Osteocyte (in vitro differentiated cells): Measurements from ENCODE around the gene CDRT15. TPM values are rescaled to one million over a fixed set of nuclear protein-coding genes. Genes with fewer than 3 reads are reported as not detected.
"Not testable (repeated sequence)": the region's sequence is repeated elsewhere in the genome, so short reads cannot be mapped to it uniquely, and the experiment has no call there.

ENCODE experiments used
- DNase-seq: peaks from one replicate; pipeline ENCODE4 v3.0.0; 2021; ENCODE audit warnings: mixed read lengths; ENCODE audit not compliant: unreplicated experiment; ENCODE audit errors: extremely low spot score
- H3K27ac Mint-ChIP-seq: one replicate; pipeline ENCODE4 v1.8.0; 2021; ENCODE audit warnings: mild to moderate bottlenecking, mixed read lengths; ENCODE audit not compliant: unreplicated experiment
- H3K27me3 Mint-ChIP-seq: one replicate; pipeline ENCODE4 v1.8.0; 2021; ENCODE audit warnings: mixed read lengths; ENCODE audit not compliant: unreplicated experiment
- H3K36me3 Mint-ChIP-seq: one replicate; pipeline ENCODE4 v1.8.0; 2021; ENCODE audit warnings: mixed read lengths; ENCODE audit not compliant: unreplicated experiment
- H3K4me1 Mint-ChIP-seq: one replicate; pipeline ENCODE4 v1.8.0; 2021; ENCODE audit warnings: mixed read lengths; ENCODE audit not compliant: unreplicated experiment
- H3K4me3 Mint-ChIP-seq: one replicate; pipeline ENCODE4 v1.8.0; 2021; ENCODE audit warnings: mild to moderate bottlenecking, moderate library complexity, mixed read lengths; ENCODE audit not compliant: unreplicated experiment
- H3K9me3 Mint-ChIP-seq: one replicate; pipeline ENCODE4 v1.8.0; 2021; ENCODE audit warnings: mixed read lengths; ENCODE audit not compliant: unreplicated experiment
- CTCF ChIP-seq: fragments of 200-600 bp; sonication (generic); IDR thresholded peaks from 2 replicates; pipeline ENCODE4 v1.5.0; 2021; ENCODE audit warnings: antibody characterized with exemption, mild to moderate bottlenecking, moderate library complexity
- total RNA-seq: library from RNA; stranded (reverse); gene quantifications from 2 replicates; pipeline ENCODE4 v1.2.1, GENCODE V29; 2021

Gene CDRT15
- total RNA-seq, 1 donor from 2014 or later: not detected

- H3K4me3 Mint-ChIP-seq: no peak overlapping the region
- peaks cover 4% of the 10 kb centered on the region for H3K9me3 Mint-ChIP-seq
- no peak for TF ChIP-seq CTCF
- H3K27ac Mint-ChIP-seq: no peak overlapping the region
- peaks cover 19% of the 10 kb centered on the region for H3K27me3 Mint-ChIP-seq
- H3K36me3 Mint-ChIP-seq: peaks cover 2% of the 10 kb centered on the region
- DNase-seq: no peak
- no peaks in the 10 kb centered on the region for H3K4me1 Mint-ChIP-seq
Measured at GRCh38 chr17:14269473-14269872, 32.8 kb upstream of the CDRT15 start.

DNA sequence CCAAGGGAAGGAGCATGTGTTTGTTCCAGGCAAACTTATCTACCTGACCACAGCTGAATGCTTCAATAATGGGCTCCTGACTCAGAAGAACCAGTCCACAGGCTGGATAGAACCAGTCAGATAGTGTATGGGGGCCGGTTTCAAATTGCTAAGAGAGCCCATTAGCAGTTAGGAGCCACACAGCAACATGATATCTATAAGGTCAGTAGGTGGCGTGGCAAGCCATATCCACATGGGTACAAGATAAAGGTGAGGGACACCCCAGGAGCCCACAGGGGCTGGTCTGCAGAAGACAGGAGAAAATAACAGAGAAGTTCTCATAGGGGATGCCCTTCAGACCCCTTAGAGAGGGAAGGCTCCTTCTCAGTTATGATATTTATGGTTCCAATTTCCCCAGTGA is 31.6 kb upstream of the CDRT15 start:
- H3K27ac Mint-ChIP-seq: no peak overlapping the region
- H3K4me1 Mint-ChIP-seq: no peaks in the 10 kb centered on the region
- H3K27me3 Mint-ChIP-seq: peaks cover 25% of the 10 kb centered on the region
- H3K4me3 Mint-ChIP-seq: no peak overlapping the region
- H3K9me3 Mint-ChIP-seq: no peaks in the 10 kb centered on the region
- no peak for TF ChIP-seq CTCF
- DNase-seq: no peak
- no peaks in the 10 kb centered on the region for H3K36me3 Mint-ChIP-seq

DNA sequence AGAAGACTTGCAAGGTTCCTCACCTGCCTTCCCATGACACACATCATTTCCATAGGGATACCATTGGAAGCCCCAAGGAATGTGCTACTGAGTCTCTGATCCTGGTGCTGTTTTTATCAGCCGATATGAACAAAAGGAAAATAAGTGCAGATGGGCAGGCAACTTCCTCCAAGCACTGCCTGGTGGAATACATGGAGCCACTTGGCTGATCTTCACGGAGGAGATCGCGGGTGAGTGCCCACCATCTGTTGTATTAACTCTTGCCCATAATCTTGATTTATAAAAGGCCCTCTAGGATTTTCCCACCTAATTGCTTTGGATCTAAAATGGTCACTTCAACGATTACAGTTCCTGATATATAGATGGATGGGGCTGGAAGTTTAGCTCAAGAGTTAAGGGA is 24.7 kb upstream of the CDRT15 start:
- no peak for TF ChIP-seq CTCF
- no peaks in the 10 kb centered on the region for H3K36me3 Mint-ChIP-seq
- no peaks in the 10 kb centered on the region for H3K4me1 Mint-ChIP-seq
- no peak overlapping the region for H3K27ac Mint-ChIP-seq
- DNase-seq: no peak
- peaks cover 16% of the 10 kb centered on the region for H3K27me3 Mint-ChIP-seq
- H3K4me3 Mint-ChIP-seq: no peak overlapping the region
- no peaks in the 10 kb centered on the region for H3K9me3 Mint-ChIP-seq

DNA sequence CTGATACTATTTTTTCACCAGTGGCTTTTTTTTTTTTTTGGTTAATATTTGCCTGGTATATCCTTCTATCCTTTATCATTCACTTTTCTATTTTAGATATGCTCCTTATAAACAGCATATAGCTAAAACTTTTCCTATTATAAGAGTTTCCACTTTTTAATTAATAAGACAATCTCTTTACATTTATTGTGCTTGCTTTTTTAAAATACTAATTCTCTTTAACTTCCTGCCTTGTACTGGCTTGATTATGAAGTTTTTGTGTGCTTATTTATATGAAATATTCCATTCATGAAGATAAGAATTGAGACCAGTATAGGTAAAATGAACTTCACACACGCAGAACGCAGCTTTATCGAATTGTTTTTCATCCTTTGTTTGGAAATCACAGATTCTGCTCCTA is 9.0 kb upstream of the CDRT15 start:
- H3K27me3 Mint-ChIP-seq: no peaks in the 10 kb centered on the region

GRCh38 chr17:14245002-14245401 is 8.3 kb upstream of the CDRT15 start:
- Mint-ChIP-seq H3K27ac (no peak overlapping the region), H3K4me3 (no peak overlapping the region), H3K9me3 (no peaks in the 10 kb centered on the region), H3K36me3 (no peaks in the 10 kb centered on the region), H3K27me3 (no peaks in the 10 kb centered on the region), H3K4me1 (no peaks in the 10 kb centered on the region)
- DNase-seq: no peak
- TF ChIP-seq CTCF: no peak

More for the DNA sequence above, 9.0 kb upstream of the CDRT15 start:
- H3K36me3 Mint-ChIP-seq: no peaks in the 10 kb centered on the region
- H3K9me3 Mint-ChIP-seq: no peaks in the 10 kb centered on the region
- TF ChIP-seq CTCF: no peak
- H3K27ac Mint-ChIP-seq: no peak overlapping the region
- no peaks in the 10 kb centered on the region for H3K4me1 Mint-ChIP-seq
- no peak for DNase-seq
- no peak overlapping the region for H3K4me3 Mint-ChIP-seq

- H3K4me1 Mint-ChIP-seq, H3K4me3 Mint-ChIP-seq, H3K27me3 Mint-ChIP-seq, DNase-seq, H3K36me3 Mint-ChIP-seq, H3K9me3 Mint-ChIP-seq, H3K27ac Mint-ChIP-seq: not testable (repeated sequence)
Measured at GRCh38 chr17:14239271-14239670, 2.6 kb upstream of the CDRT15 start.

GRCh38 chr17:14236032-14236431 is 630 bp downstream of the CDRT15 start:
- not testable (repeated sequence) for H3K36me3 Mint-ChIP-seq, DNase-seq, H3K27ac Mint-ChIP-seq, H3K9me3 Mint-ChIP-seq, H3K4me3 Mint-ChIP-seq, H3K27me3 Mint-ChIP-seq, H3K4me1 Mint-ChIP-seq

- H3K4me1 Mint-ChIP-seq: peaks cover 12% of the 10 kb centered on the region
- not testable (repeated sequence) for H3K27me3 Mint-ChIP-seq, H3K36me3 Mint-ChIP-seq, H3K27ac Mint-ChIP-seq, DNase-seq, H3K9me3 Mint-ChIP-seq, H3K4me3 Mint-ChIP-seq
Measured at GRCh38 chr17:14235047-14235446, 1.6 kb downstream of the CDRT15 start.
